GM18951 (cell line): ENCODE measurements around the gene DENND2A.
"Not testable (repeated sequence)": the region's sequence is repeated elsewhere in the genome, so short reads cannot be mapped to it uniquely, and the experiment has no call there.

Source experiments
- POLR2A ChIP-seq: IDR thresholded peaks from 4 replicates; pipeline ENCODE4 v1.6.1; 2011; ENCODE audit warnings: mild to moderate bottlenecking; ENCODE audit not compliant: insufficient read length, insufficient read depth; ENCODE audit errors: extremely low read depth
- in situ Hi-C: fragments of 300-500 bp; cut with MboI; formaldehyde crosslinking; loops from one replicate; pipeline ENCODE4 v1.12.0; 2022; ENCODE audit warnings: low sequenced_read_pairs, mixed read lengths, inconsistent platforms; ENCODE audit not compliant: unreplicated experiment

Gene DENND2A

GRCh38 chr7:140669352-140669751 lies 28.7 kb upstream of the DENND2A start:
- in situ Hi-C loops, result no loop called here
- no peak for TF ChIP-seq POLR2A

- in situ Hi-C loops, result no loop called here
- TF ChIP-seq POLR2A, result no peak
These were observed 28.0 kb upstream of the DENND2A start for GRCh38 chr7:140668641-140669040.

GRCh38 chr7:140667476-140667875 lies 26.9 kb upstream of the DENND2A start:
- TF ChIP-seq POLR2A, result no peak
- in situ Hi-C loops, result no loop called here

GRCh38 chr7:140662938-140663337 lies 22.3 kb upstream of the DENND2A start:
- in situ Hi-C loops, result not testable (repeated sequence)

- no peak for TF ChIP-seq POLR2A
- in situ Hi-C loops, result no loop called here
These were observed 20.5 kb upstream of the DENND2A start for GRCh38 chr7:140661124-140661523.

- in situ Hi-C loops, result no loop called here
- no peak for TF ChIP-seq POLR2A
These were observed 19.2 kb upstream of the DENND2A start for GRCh38 chr7:140659856-140660255.

GRCh38 chr7:140657891-140658290 lies 17.3 kb upstream of the DENND2A start:
- no peak for TF ChIP-seq POLR2A
- in situ Hi-C loops, result no loop called here

GRCh38 chr7:140656548-140657515 lies 16.2 kb upstream of the DENND2A start:
- no peak for TF ChIP-seq POLR2A
- in situ Hi-C loops, result no loop called here

GRCh38 chr7:140655511-140656408 lies 15.1 kb upstream of the DENND2A start:
- in situ Hi-C loops, result no loop called here
- TF ChIP-seq POLR2A, result no peak

- in situ Hi-C loops, result no loop called here
- TF ChIP-seq POLR2A, result no peak
These were observed 14.0 kb upstream of the DENND2A start for GRCh38 chr7:140654661-140655060.

GRCh38 chr7:140654109-140654387 lies 13.4 kb upstream of the DENND2A start:
- no peak for TF ChIP-seq POLR2A
- in situ Hi-C loops, result no loop called here

- in situ Hi-C loops, result no loop called here
- TF ChIP-seq POLR2A, result no peak
These were observed 12.9 kb upstream of the DENND2A start for GRCh38 chr7:140653319-140654108.

- no peak for TF ChIP-seq POLR2A
- in situ Hi-C loops, result no loop called here
These were observed 9.8 kb upstream of the DENND2A start for GRCh38 chr7:140650367-140650766.
